ENCODE results near the gene BRF1.

GRCh38 chr14:105260959-105261358, 39.8 kb downstream of the BRF1 start:
- TF ChIP-seq CTCF (IDR thresholded peaks at IDR 0.05), result no peak
- TF ChIP-seq RFX5 (IDR thresholded peaks at IDR 0.05; ENCODE audit: low read length), result no peak
- no peak for TF ChIP-seq MXI1 (IDR thresholded peaks at IDR 0.05; ENCODE audit: low read depth, low read length)
- no peak for TF ChIP-seq FOSL2 (IDR thresholded peaks at IDR 0.05; ENCODE audit: borderline replicate concordance, low read depth)
- no peak for TF ChIP-seq REST (IDR thresholded peaks at IDR 0.05; ENCODE audit: low read depth, low read length)
- TF ChIP-seq NFIC (IDR thresholded peaks at IDR 0.05; ENCODE audit: borderline replicate concordance), result no peak
- TF ChIP-seq POLR2AphosphoS5 (IDR thresholded peaks at IDR 0.05; ENCODE audit: low read depth, low read length), result no peak
- no peak for TF ChIP-seq RCOR1 (IDR thresholded peaks at IDR 0.05; ENCODE audit: low read length)

All from SK-N-SH (cell line).